H1 (cell line): Measurements from ENCODE around the gene C11orf71. TPM values are rescaled to one million over a fixed set of nuclear protein-coding genes. Genes with fewer than 3 reads are reported as not detected.

ENCODE experiments used
- KDM5A ChIP-seq: fragments of 200-600 bp; IDR thresholded peaks from 2 replicates; pipeline ENCODE4 v1.7.1; 2012; ENCODE audit warnings: mild to moderate bottlenecking, low read length, inconsistent platforms, mixed read lengths
- SUZ12 ChIP-seq: fragments of 200-600 bp; sonication (generic); IDR thresholded peaks from 2 replicates; pipeline ENCODE4 v1.6.1; 2012; ENCODE audit warnings: mild to moderate bottlenecking, inconsistent platforms, low read length, moderate library complexity, mixed read lengths
- TCF12 ChIP-seq: IDR thresholded peaks from 2 replicates; pipeline ENCODE4 v1.6.1; 2011; ENCODE audit warnings: low read depth, mild to moderate bottlenecking, low read length
- polyA plus RNA-seq, 7 experiments: library from polyadenylated mRNA; depleted of rRNA in 3 of 7; stranded (reverse) in 5 of 7; unstranded in 2 of 7; fragments of >200 nt in 5 of 7; fragments of 200-250 nt in 2 of 7; gene quantifications; 1 replicate in 5 of 7; 2 replicates in 1 of 7; 4 replicates in 1 of 7; pipeline versions ENCODE4 v1.2.1 to v1.2.3, GENCODE V29; 2011 to 2013; ENCODE audit warnings: missing spikeins in 2 of 7, mixed read lengths in 2 of 7
- total RNA-seq: library from RNA; stranded (reverse); fragmentation: NEBNext Ultra II Directional; extraction: Animal tissue kit (Norgen Biotek cat#: 25700); gene quantifications from 2 replicates; pipeline ENCODE4 v1.2.1, GENCODE V29; 2021

Gene C11orf71
- total and polyA plus RNA-seq, 2 of the 8 experiments (the other 6 are each of a cell fraction or from before 2014, with no cell fraction given), result 5.4 to 8.7 TPM

GRCh38 chr11:114379394-114380069 lies 20.8 kb downstream of the C11orf71 start (continued):
- no peak for TF ChIP-seq SUZ12
- TF ChIP-seq TCF12, result no peak
- TF ChIP-seq KDM5A, result no peak
